SK-N-SH (cell line): ENCODE data around the gene PCDHB10. TPM values are rescaled to one million over a fixed set of nuclear protein-coding genes. Genes with fewer than 3 reads are reported as not detected.
A peak's percentile ranks its signal among the peaks of the same experiment; 100 is the strongest.
"Not testable (repeated sequence)": the region's sequence is repeated elsewhere in the genome, so short reads cannot be mapped to it uniquely, and the experiment has no call there.

ENCODE experiments used
- CTCF ChIA-PET: fragments of 300-600, 350-600 bp; formaldehyde crosslinking; extraction: SDS; loops from one replicate; lab custom pipeline; 2021; lab: Yijun Ruan, JAX
- POLR2A ChIA-PET: fragments of 350-600 bp; sonication (Branson Sonifier 250); formaldehyde crosslinking; extraction: SDS; loops from one replicate; lab custom pipeline; 2020; ENCODE audit warnings: antibody characterized with exemption, inconsistent platforms; lab: Yijun Ruan, JAX
- DNase-seq: peaks from one replicate; pipeline ENCODE4 v3.0.0; 2012
- H2AFZ ChIP-seq: fragments of 200-600 bp; sonication (generic); 2 replicates; pipeline ENCODE4 v1.8.1; 2016; ENCODE audit warnings: antibody characterized with exemption, mild to moderate bottlenecking, low read depth
- H3F3A ChIP-seq: fragments of 200-600 bp; sonication (generic); replicated peaks from 2 replicates; pipeline ENCODE3; 2016; ENCODE audit warnings: antibody characterized with exemption, mild to moderate bottlenecking; ENCODE audit not compliant: insufficient read depth
- H3K27ac ChIP-seq, 2 experiments: fragments of 200-500 bp in 1 of 2; fragments of 200-600 bp in 1 of 2; sonication (Bioruptor generic) in 1 of 2; sonication (generic), shearing (Covaris generic) in 1 of 2; 2 replicates each; pipeline versions ENCODE4 v1.5.1 to v1.6.1; 2014 to 2016; ENCODE audit warnings: low read depth in 2 of 2, inconsistent platforms in 1 of 2, low read length in 1 of 2, mild to moderate bottlenecking in 1 of 2, mixed read lengths in 1 of 2
- H3K27me3 ChIP-seq: fragments of 200-600 bp; sonication (generic), shearing (Covaris generic); 2 replicates; pipeline ENCODE4 v1.6.1; 2016; ENCODE audit warnings: mixed run types; ENCODE audit not compliant: insufficient read depth
- H3K36me3 ChIP-seq, 2 experiments: fragments of 200-500 bp in 1 of 2; fragments of 200-600 bp in 1 of 2; sonication (Bioruptor generic) in 1 of 2; sonication (generic) in 1 of 2; replicated peaks in 1 of 2; 2 replicates each; pipeline versions ENCODE3 to v1.5.1; 2014 to 2016; ENCODE audit warnings: low read length in 1 of 2, mild to moderate bottlenecking in 1 of 2; ENCODE audit not compliant: insufficient read depth in 2 of 2, control insufficient read depth in 1 of 2
- H3K4me1 ChIP-seq, 2 experiments: fragments of 200-500 bp in 1 of 2; fragments of 200-600 bp in 1 of 2; sonication (Bioruptor generic) in 1 of 2; sonication (generic), shearing (Covaris generic) in 1 of 2; 2 replicates each; pipeline versions ENCODE4 v1.5.1 to v1.6.1; 2014 to 2016; ENCODE audit warnings: low read depth in 1 of 2, low read length in 1 of 2, mixed run types in 1 of 2; ENCODE audit not compliant: insufficient read depth in 2 of 2, control insufficient read depth in 1 of 2
- H3K4me2 ChIP-seq: fragments of 200-600 bp; sonication (generic), shearing (Covaris generic); 2 replicates; pipeline ENCODE4 v1.6.1; 2017; ENCODE audit warnings: mixed run types
- H3K4me3 ChIP-seq, 2 experiments: fragments of 200-500 bp in 1 of 2; fragments of 200-600 bp in 1 of 2; sonication (Bioruptor generic) in 1 of 2; sonication (generic), shearing (Covaris generic) in 1 of 2; 2 replicates each; pipeline versions ENCODE4 v1.5.1 to v1.8.1; 2014 to 2016; ENCODE audit warnings: low read depth in 2 of 2, inconsistent platforms in 1 of 2, low read length in 1 of 2, mild to moderate bottlenecking in 1 of 2, mixed read lengths in 1 of 2, moderate library complexity in 1 of 2
- H3K79me2 ChIP-seq: fragments of 200-600 bp; sonication (generic); 2 replicates; pipeline ENCODE4 v1.8.1; 2017; ENCODE audit warnings: mild to moderate bottlenecking; ENCODE audit not compliant: insufficient read depth
- H3K9ac ChIP-seq: fragments of 200-600 bp; sonication (generic); 2 replicates; pipeline ENCODE4 v1.6.1; 2017; ENCODE audit warnings: mixed run types
- H3K9me2 ChIP-seq: fragments of 200-600 bp; sonication (generic); 2 replicates; pipeline ENCODE4 v1.6.1; 2017; ENCODE audit warnings: mixed run types
- H3K9me3 ChIP-seq: fragments of 200-600 bp; sonication (generic); 2 replicates; pipeline ENCODE4 v1.6.1; 2017; ENCODE audit warnings: mixed run types, mild to moderate bottlenecking, moderate library complexity
- H4K20me1 ChIP-seq: fragments of 200-600 bp; sonication (generic); 2 replicates; pipeline ENCODE4 v1.6.1; 2017; ENCODE audit warnings: mild to moderate bottlenecking, mixed run types; ENCODE audit not compliant: insufficient read depth
- FOSL2 ChIP-seq: IDR thresholded peaks from 2 replicates; pipeline ENCODE4 v1.4.0; 2012; ENCODE audit warnings: low read depth, mild to moderate bottlenecking, moderate library complexity, borderline replicate concordance
- FOXJ3 ChIP-seq: sonication (generic); formaldehyde crosslinking; IDR thresholded peaks from 2 replicates; pipeline ENCODE4 v1.5.1; 2020; ENCODE audit warnings: mild to moderate bottlenecking, missing genetic modification reagents
- GATA2 ChIP-seq: sonication (generic); formaldehyde crosslinking; IDR thresholded peaks from 2 replicates; pipeline ENCODE4 v1.5.0; 2020; ENCODE audit warnings: mild to moderate bottlenecking, missing genetic modification reagents
- JUND ChIP-seq: IDR thresholded peaks from 2 replicates; pipeline ENCODE4 v1.4.0; 2012
- MXI1 ChIP-seq: IDR thresholded peaks from 2 replicates; pipeline ENCODE4 v1.6.1; 2012; ENCODE audit warnings: mild to moderate bottlenecking, low read depth, low read length, improper control_type of control experiment
- RAD21 ChIP-seq: IDR thresholded peaks from 2 replicates; pipeline ENCODE4 v1.6.1; 2012; ENCODE audit warnings: mild to moderate bottlenecking, low read length
- SMC3 ChIP-seq: IDR thresholded peaks from 2 replicates; pipeline ENCODE4 v1.6.1; 2012; ENCODE audit warnings: low read depth, low read length, improper control_type of control experiment
- USF1 ChIP-seq: IDR thresholded peaks from 2 replicates; pipeline ENCODE4 v1.4.0; 2012; ENCODE audit warnings: low read depth, borderline replicate concordance
- YY1 ChIP-seq: IDR thresholded peaks from 2 replicates; pipeline ENCODE4 v1.4.0; 2012; ENCODE audit warnings: low read depth, mild to moderate bottlenecking
- WGBS: methylation state at CpG from one replicate; pipeline ENCODE4 v1.1.6; 2017; ENCODE audit warnings: low lambda C conversion rate; 5-methylcytosine and 5-hydroxymethylcytosine counted together
- polyA plus RNA-seq, 3 experiments: library from polyadenylated mRNA; depleted of rRNA; stranded (reverse); fragments of >200 nt; gene quantifications; 2 replicates each; pipeline ENCODE4 v1.2.3, GENCODE V29; 2012
- TF ChIP-seq, protein P1 (sequence below): fragments of 200-600 bp; sonication (generic); IDR thresholded peaks from 2 replicates; pipeline ENCODE4 v1.6.1; 2017; ENCODE audit warnings: antibody characterized with exemption, mild to moderate bottlenecking, moderate library complexity
- TF ChIP-seq, protein P2 (sequence below): fragments of 150-350 bp; IDR thresholded peaks from 2 replicates; pipeline ENCODE4 v1.6.1; 2017; ENCODE audit warnings: antibody characterized with exemption, low read length, low read depth, borderline replicate concordance

The PCDHB10 gene
- polyA plus RNA-seq, 1 of the 3 experiments (the other 2 are of a cell fraction): 1.5 TPM

GRCh38 chr5:141199359-141200235 lies 7.4 kb downstream of the PCDHB10 start, which contains the start of gene PCDHB11 (continued):
- TF ChIP-seq FOSL2 (no peak), FOXJ3 (CRISPR knock-in tag) (no peak)

DNA sequence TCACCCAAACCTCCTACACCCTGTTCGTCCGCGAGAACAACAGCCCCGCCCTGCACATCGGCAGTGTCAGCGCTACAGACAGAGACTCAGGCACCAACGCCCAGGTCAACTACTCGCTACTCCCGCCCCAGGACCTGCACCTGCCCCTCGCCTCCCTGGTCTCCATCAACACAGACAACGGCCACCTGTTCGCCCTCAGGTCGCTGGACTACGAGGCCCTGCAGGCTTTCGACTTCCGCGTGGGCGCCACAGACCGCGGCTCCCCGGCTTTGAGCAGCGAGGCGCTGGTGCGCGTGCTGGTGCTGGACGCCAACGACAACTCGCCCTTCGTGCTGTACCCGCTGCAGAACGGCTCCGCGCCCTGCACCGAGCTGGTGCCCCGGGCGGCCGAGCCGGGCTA lies 9.0 kb downstream of the PCDHB10 start:
- H3K4me1 ChIP-seq, CTCF ChIA-PET, DNase-seq, H3K27me3 ChIP-seq, H3K9ac ChIP-seq, H3K27ac ChIP-seq, H4K20me1 ChIP-seq, H3K4me3 ChIP-seq, H3K4me2 ChIP-seq, H3K9me3 ChIP-seq, H3K36me3 ChIP-seq, H3K79me2 ChIP-seq, H2AFZ ChIP-seq, H3K9me2 ChIP-seq, POLR2A ChIA-PET, H3F3A ChIP-seq: not testable (repeated sequence)
- 77% methylated on average over 16 of the region's 38 CpGs for WGBS

- H3F3A ChIP-seq, H4K20me1 ChIP-seq, H3K9me3 ChIP-seq, H3K27me3 ChIP-seq, H3K27ac ChIP-seq, H2AFZ ChIP-seq, POLR2A ChIA-PET, H3K9ac ChIP-seq, H3K4me1 ChIP-seq, H3K4me3 ChIP-seq, H3K9me2 ChIP-seq, H3K79me2 ChIP-seq, H3K36me3 ChIP-seq, DNase-seq, H3K4me2 ChIP-seq: not testable (repeated sequence)
- CTCF ChIA-PET: interaction anchor here (0.7 to 1.6 kb wide), 2 partner anchors 101 to 363 kb away, joined by 3 to 5 read pairs; partner anchors contain the start of gene PCDHB3
- 79% methylated on average over 22 of the region's 35 CpGs for WGBS
Measured at GRCh38 chr5:141201646-141202045, 9.5 kb downstream of the PCDHB10 start.

GRCh38 chr5:141208478-141208877 lies 16.3 kb downstream of the PCDHB10 start, which contains the start of gene PCDHB12:
Gene PCDHB12, plus strand, starts transcription at chr5:141208719. Its CDS starts 189 bp downstream, at chr5:141208908.
- H3K27me3 ChIP-seq: no peaks in the 10 kb centered on the region
- no peaks in the 10 kb centered on the region; the same call in 1 of the 2 replicates for H3K9me3 ChIP-seq
- WGBS: 16% methylated on average over 11 of the region's 11 CpGs
- peak within 1 kb of the TSS; percentile 44 to 46 for H3K4me3 ChIP-seq
- H2AFZ ChIP-seq: no peak within 1 kb of the TSS
- no peaks in the 10 kb centered on the region for H3K9me2 ChIP-seq
- no peak within 1 kb of the TSS for H3K9ac ChIP-seq
- TF ChIP-seq USF1 (no peak), GATA2 (CRISPR knock-in tag) (no peak), JUND (no peak), MXI1 (no peak), RAD21 (peak; percentile 55), SMC3 (peak; percentile 24; the same call in 1 of the 2 replicates), YY1 (no peak)
- TF ChIP-seq, protein P1, sequence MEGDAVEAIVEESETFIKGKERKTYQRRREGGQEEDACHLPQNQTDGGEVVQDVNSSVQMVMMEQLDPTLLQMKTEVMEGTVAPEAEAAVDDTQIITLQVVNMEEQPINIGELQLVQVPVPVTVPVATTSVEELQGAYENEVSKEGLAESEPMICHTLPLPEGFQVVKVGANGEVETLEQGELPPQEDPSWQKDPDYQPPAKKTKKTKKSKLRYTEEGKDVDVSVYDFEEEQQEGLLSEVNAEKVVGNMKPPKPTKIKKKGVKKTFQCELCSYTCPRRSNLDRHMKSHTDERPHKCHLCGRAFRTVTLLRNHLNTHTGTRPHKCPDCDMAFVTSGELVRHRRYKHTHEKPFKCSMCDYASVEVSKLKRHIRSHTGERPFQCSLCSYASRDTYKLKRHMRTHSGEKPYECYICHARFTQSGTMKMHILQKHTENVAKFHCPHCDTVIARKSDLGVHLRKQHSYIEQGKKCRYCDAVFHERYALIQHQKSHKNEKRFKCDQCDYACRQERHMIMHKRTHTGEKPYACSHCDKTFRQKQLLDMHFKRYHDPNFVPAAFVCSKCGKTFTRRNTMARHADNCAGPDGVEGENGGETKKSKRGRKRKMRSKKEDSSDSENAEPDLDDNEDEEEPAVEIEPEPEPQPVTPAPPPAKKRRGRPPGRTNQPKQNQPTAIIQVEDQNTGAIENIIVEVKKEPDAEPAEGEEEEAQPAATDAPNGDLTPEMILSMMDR: peak; percentile 56
- TF ChIP-seq, protein P2, sequence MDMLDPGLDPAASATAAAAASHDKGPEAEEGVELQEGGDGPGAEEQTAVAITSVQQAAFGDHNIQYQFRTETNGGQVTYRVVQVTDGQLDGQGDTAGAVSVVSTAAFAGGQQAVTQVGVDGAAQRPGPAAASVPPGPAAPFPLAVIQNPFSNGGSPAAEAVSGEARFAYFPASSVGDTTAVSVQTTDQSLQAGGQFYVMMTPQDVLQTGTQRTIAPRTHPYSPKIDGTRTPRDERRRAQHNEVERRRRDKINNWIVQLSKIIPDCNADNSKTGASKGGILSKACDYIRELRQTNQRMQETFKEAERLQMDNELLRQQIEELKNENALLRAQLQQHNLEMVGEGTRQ: no peak
- H3K27ac ChIP-seq: no peak within 1 kb of the TSS; a peak in 1 of 4 replicates
- peak within 1 kb of the TSS; percentile 48; the same call in 1 of the 2 replicates for H3K4me2 ChIP-seq
- peak; percentile 50 for DNase-seq
- H4K20me1 ChIP-seq: no peaks in the 10 kb centered on the region
- H3K4me1 ChIP-seq: no peaks in the 10 kb centered on the region
- H3F3A ChIP-seq: no peaks in the 10 kb centered on the region
- POLR2A ChIA-PET: no interaction called here
- no peaks in the 10 kb centered on the region for H3K36me3 ChIP-seq
- CTCF ChIA-PET: interaction anchor here (0.6 to 2.7 kb wide), 17 partner anchors 8 to 367 kb away, joined by 3 to 13 read pairs (median 4); partner anchors contain the start of genes PCDHB11, PCDHB14, PCDHB6 and PCDHB8
- H3K79me2 ChIP-seq: no peaks in the 10 kb centered on the region
